GM23248 (cell line): ENCODE data around the gene DNAJC8.

Source experiments
- EZH2 ChIP-seq: fragments of 200-600 bp; sonication (generic); IDR thresholded peaks from 2 replicates; pipeline ENCODE4 v1.6.1; 2018; ENCODE audit warnings: antibody characterized with exemption, mild to moderate bottlenecking; ENCODE audit not compliant: insufficient read depth, poor library complexity, severe bottlenecking
- EZH2phosphoT487 ChIP-seq: fragments of 200-600 bp; sonication (generic); IDR thresholded peaks from 2 replicates; pipeline ENCODE4 v1.6.1; 2018; ENCODE audit warnings: antibody characterized with exemption, moderate library complexity, mild to moderate bottlenecking, low read depth; ENCODE audit not compliant: insufficient read depth

GRCh38 chr1:28229089-28229488, 3.7 kb downstream of the DNAJC8 start:
- no peak for TF ChIP-seq EZH2phosphoT487
- no peak for TF ChIP-seq EZH2
